ENCODE results near the gene C17orf113. TPM values are rescaled to one million over a fixed set of nuclear protein-coding genes. Genes with fewer than 3 reads are reported as not detected.

C17orf113 gene
- 1 to 10 TPM in 1 of 3 donors, under 1 TPM in 2; 0.12 to 1.5 (median 0.22) TPM for polyA plus RNA-seq

DNA sequence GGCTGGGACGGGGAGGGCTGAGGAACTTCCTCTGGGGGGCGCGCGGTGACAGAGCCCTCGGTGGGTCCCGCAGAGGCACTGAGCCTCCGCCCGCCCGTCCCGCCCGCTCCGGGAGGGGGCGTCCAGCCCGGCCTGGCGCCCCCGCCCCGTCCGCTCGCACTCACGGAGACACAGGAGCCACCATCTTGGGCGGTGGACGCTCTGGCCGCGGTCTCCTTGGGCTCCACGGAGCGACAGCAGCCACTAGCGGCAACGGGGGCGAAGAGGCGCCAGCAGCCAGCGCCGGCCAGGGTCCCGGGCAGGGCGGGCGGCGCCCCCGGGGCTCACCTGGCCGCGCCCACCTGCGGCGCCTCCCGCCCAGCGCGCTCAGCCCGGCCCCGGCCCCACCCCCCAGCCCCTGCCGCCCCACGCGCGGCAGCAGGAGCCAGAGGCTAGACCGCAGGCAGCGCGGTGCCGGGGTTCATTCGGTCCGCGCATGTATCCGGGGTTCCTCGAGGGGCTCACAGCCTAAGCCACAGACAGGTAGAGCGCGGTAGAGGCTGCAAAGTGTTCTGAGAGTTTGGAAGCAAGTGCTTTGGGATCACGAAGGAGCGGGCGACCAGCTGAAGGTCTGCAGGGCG, at the start of gene C17orf113:
Gene C17orf113 (minus strand): TSS at position 209 of the 620 bp plus-strand sequence. CDS start 7,225 bp downstream, outside the sequence.
- 1 to 2% (median 1%) methylated on average over 55 to 65 of the region's 65 CpGs for WGBS, 3 donors
- H3K27ac ChIP-seq (ENCODE audit: low read depth, low read length) = no peak within 1 kb of the TSS

- WGBS, 3 donors = 67 to 73% (median 71%) methylated on average over 14 of the region's 14 CpGs
- H3K27ac ChIP-seq (ENCODE audit: low read depth, low read length) = no peak overlapping the region
Measured at GRCh38 chr17:42098730-42099399, 48.5 kb upstream of the C17orf113 start.

GRCh38 chr17:42097691-42098631, 47.6 kb upstream of the C17orf113 start, which contains the start of gene ZNF385C:
ZNF385C (minus strand) TSS chr17:42098473; CDS start chr17:42063056, 35,417 bp downstream.
- 11 to 16% (median 13%) methylated on average over 39 to 52 of the region's 52 CpGs for WGBS, 3 donors

GRCh38 chr17:42096360-42097111, 46.1 kb upstream of the C17orf113 start:
- WGBS, 3 donors = 69 to 78% (median 70%) methylated on average over 8 of the region's 8 CpGs
- H3K27ac ChIP-seq (ENCODE audit: low read depth, low read length) = no peak overlapping the region

More at GRCh38 chr17:42097691-42098631, 47.6 kb upstream of the C17orf113 start, which contains the start of gene ZNF385C:
- no peak within 1 kb of the TSS for H3K27ac ChIP-seq (ENCODE audit: low read depth, low read length)

GRCh38 chr17:42094375-42095069, 44.1 kb upstream of the C17orf113 start:
- no peak overlapping the region for H3K27ac ChIP-seq (ENCODE audit: low read depth, low read length)
- 87 to 92% (median 88%) methylated on average over 12 of the region's 12 CpGs for WGBS, 3 donors

DNA sequence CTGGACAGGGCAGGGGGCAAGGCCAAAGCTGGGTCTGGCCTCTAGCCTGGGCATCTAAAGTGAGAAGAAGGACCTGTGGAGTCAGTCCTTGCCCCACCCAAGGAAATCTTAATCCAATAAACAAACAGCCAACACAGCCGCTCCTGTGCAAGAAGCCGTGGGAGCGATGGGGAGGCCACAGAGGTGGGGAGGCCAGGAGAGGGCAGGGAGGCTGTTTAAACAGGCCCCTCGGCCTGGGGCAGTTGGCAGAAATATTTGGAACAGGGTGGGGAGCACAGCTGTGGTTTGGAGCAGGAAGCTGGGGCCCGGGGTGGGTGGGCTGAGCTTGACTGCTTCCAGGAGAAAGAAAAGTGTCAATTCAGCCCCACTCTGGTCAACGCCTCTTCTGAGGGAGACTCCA, 42.5 kb upstream of the C17orf113 start:
- WGBS, 3 donors = 56 to 76% (median 60%) methylated on average over 6 of the region's 6 CpGs
- no peak overlapping the region for H3K27ac ChIP-seq (ENCODE audit: low read depth, low read length)

DNA sequence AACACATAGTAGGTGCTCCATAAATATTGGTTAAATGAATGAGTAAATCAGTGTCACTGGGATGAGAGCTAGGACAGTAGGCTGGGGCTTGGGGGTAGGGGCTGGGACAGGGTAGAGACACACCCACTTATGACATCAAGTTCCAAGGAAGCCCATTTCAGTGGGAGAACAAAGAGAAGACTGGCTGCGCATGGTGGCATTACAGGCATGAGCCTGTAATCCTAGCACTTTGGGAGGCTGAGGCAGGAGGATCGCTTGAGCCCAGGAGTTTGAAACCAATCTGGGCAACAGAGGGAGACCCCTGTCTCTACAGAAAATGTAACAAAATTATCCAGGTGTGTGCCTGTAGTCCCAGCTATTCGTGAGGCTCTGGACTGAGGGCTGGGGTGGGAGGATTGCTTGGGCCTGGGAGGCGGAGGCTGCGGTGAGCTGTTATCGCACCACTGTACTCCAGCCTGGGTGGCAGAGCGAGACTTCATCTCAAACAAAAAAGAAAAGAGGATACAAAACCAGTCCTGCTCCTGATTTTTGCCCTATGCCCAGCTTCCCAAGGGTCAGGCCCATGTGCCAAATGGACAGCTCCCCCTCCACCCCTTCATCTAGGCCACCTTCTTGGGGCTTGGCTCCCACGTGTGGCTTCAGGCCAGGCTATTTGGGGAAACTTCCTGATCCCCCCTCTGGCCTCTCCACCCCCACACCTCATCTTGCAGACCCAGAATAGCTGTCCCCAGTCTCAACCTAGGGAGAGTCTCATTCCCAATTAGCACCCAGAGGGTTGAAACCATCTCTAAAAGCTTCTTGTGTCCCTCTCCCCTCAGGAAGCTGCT, 40.8 kb upstream of the C17orf113 start:
- WGBS, 3 donors = 86 to 89% (median 87%) methylated on average over 8 of the region's 8 CpGs

GRCh38 chr17:42088736-42089135, 38.3 kb upstream of the C17orf113 start:
- H3K27ac ChIP-seq (ENCODE audit: low read depth, low read length) = no peak overlapping the region
- WGBS, 3 donors = 86 to 91% (median 87%) methylated on average over 8 of the region's 8 CpGs

More for the DNA sequence above, 40.8 kb upstream of the C17orf113 start:
- no peak overlapping the region for H3K27ac ChIP-seq (ENCODE audit: low read depth, low read length)

DNA sequence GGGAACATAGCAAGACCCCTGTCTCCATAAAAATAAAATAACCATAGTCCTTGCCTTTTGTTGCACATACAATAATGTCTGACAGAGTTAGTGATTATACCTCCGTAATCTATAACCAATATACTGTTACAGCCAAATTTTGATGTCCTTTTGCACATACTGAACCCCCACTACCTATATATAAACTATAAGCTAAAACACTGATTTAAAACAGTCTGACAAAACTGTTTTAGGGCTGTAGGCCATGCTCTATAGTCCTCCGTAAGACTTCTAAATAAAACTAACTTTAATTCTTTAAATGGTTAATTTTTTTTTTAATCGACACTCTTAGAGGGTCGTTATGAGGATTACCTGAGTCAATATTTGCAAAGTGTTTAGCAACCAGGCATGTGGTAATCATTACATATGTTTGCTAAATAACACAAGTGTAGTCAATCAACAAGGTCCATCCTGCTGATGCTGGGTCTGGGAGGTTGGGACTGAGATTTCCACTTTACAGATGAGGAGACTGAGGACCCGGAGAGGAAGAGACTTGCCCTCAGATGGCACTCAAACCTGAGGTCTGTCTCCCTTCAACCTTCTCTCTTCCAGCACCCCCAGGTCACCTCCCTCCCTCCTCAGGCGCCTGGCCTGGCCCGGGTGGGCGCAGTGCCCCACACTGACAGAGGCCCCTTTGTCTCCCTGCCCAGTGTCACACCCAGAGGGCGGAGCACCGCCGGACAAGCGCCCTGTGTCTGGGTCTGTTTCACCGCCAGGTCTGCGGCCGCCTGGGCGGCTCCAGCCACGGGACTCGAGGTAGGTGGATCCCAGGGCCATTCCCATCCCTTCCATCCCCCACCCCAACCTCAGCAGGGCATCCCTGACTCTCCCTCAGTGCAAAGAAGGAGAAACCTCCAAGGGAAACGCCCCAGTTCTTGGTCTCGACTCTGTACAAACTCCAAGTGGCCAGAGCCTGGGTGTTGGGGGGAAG, 37.6 kb upstream of the C17orf113 start:
- H3K27ac ChIP-seq (ENCODE audit: low read depth, low read length) = no peak overlapping the region
- WGBS, 3 donors = 36 to 75% (median 68%) methylated on average over 20 of the region's 20 CpGs

DNA sequence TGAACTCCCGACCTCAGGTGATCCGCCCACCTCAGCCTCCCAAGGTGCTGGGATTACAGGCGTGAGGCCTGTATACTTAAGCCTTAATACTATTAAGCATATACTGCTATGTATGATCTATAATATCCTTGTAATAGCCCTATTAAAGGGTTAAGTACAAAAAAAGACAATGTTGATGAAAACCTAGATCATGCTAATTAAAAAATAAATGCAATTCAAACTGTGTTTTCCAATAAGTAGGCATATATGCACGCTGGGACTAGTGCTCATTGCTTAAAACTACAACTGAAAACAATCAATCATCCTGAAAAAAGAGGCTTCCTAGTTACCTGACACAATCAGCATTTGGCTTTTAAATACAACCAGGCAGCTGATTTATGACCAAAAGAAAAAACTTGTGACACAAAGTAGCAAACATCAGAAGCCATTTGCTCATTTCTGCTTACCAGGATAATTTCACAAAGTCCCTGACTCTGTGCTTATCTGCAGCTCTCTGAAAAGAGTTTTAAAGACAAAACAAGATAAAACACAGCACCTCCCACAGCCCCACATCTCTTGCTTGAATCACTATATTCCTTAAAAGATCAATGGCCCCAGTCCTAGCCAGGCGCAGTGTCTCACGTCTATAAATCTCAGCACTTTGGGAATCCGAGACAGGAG, 36.8 kb upstream of the C17orf113 start:
- whole genome bisulfite sequencing, 3 donors = 71 to 82% (median 79%) methylated on average over 7 of the region's 7 CpGs

GRCh38 chr17:42081516-42082129, 31.2 kb upstream of the C17orf113 start:
- 85 to 88% (median 86%) methylated on average over 9 of the region's 9 CpGs for WGBS, 3 donors
- H3K27ac ChIP-seq (ENCODE audit: low read depth, low read length) = no peak overlapping the region

More for the DNA sequence above, 36.8 kb upstream of the C17orf113 start:
- H3K27ac ChIP-seq (ENCODE audit: low read depth, low read length) = no peak overlapping the region

- WGBS, 3 donors = 75 to 84% (median 79%) methylated on average over 2 of the region's 2 CpGs
Measured at GRCh38 chr17:42079541-42079940, 29.1 kb upstream of the C17orf113 start.

DNA sequence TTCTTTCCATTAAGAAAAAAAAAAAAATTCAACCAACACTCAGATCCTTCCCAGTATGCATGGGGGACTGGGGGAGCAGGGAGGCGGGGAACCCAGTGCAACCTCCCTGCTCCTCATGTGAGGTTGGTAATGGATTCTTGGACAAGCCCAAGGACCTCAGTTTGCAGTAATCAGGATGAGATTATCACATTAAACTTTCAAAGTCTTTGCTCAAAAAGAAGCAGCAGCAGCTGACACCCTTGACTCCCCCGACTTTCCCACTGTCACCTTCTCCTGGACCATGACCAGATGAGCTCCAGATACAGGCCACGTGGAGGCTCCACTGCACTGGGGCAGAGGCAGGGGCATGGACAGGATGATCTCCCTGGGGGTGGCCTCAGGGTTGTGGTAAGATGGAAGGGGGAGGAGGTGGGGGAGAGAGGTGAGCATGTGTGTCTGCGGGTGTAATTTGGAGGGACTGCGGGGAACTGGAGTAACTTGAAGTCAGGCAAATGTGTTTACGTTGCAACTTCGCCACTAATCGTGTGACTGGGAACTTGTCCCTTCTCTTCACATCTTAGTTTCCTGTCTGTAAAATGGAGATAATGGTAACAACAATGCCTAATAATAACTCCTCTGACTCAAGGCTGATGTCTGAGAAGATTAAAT, 28.1 kb upstream of the C17orf113 start:
- H3K27ac ChIP-seq (ENCODE audit: low read depth, low read length) = no peak overlapping the region
- WGBS, 3 donors = 54 to 78% (median 58%) methylated on average over 8 of the region's 8 CpGs

More at GRCh38 chr17:42079541-42079940, 29.1 kb upstream of the C17orf113 start:
- H3K27ac ChIP-seq (ENCODE audit: low read depth, low read length) = no peak overlapping the region

- no peak overlapping the region for H3K27ac ChIP-seq (ENCODE audit: low read depth, low read length)
- WGBS, 3 donors = 81 to 93% (median 92%) methylated on average over 5 of the region's 5 CpGs
Measured at GRCh38 chr17:42077755-42078154, 27.4 kb upstream of the C17orf113 start.

Measured in adipose tissue (tissue), 3 donors.